Stimulated activated effector memory CD8-positive, alpha-beta T cell treated with anti-CD3 and anti-CD28 coated beads, Interleukin-12 subunit alpha, Interleukin-12 subunit beta, amount 100 ng/mL, for 72 hours (primary cell): Measurements from ENCODE around the gene SYNE2.

Source experiments
- ATAC-seq: fragments of 150-1000 bp; cut with Tn5 transposase; 2 replicates; pipeline ENCODE4 v1.10.0; 2021
- DNase-seq, 2 donors: peaks; one replicate each; pipeline ENCODE4 v3.0.0; 2021 to 2022; ENCODE audit warnings: low spot score in 2 of 2
- H3K27ac Mint-ChIP-seq: one replicate; pipeline ENCODE4 v1.8.0; 2022; ENCODE audit warnings: mild to moderate bottlenecking, mixed read lengths
- H3K36me3 Mint-ChIP-seq: one replicate; pipeline ENCODE4 v1.8.0; 2022; ENCODE audit warnings: mild to moderate bottlenecking, mixed read lengths
- H3K4me1 Mint-ChIP-seq: one replicate; pipeline ENCODE4 v1.8.0; 2022; ENCODE audit warnings: mixed read lengths
- H3K4me3 Mint-ChIP-seq: one replicate; pipeline ENCODE4 v1.8.0; 2022; ENCODE audit warnings: mild to moderate bottlenecking, mixed read lengths
- H3K9me3 Mint-ChIP-seq: one replicate; pipeline ENCODE4 v1.8.0; 2022; ENCODE audit warnings: mixed read lengths

Gene SYNE2

DNA sequence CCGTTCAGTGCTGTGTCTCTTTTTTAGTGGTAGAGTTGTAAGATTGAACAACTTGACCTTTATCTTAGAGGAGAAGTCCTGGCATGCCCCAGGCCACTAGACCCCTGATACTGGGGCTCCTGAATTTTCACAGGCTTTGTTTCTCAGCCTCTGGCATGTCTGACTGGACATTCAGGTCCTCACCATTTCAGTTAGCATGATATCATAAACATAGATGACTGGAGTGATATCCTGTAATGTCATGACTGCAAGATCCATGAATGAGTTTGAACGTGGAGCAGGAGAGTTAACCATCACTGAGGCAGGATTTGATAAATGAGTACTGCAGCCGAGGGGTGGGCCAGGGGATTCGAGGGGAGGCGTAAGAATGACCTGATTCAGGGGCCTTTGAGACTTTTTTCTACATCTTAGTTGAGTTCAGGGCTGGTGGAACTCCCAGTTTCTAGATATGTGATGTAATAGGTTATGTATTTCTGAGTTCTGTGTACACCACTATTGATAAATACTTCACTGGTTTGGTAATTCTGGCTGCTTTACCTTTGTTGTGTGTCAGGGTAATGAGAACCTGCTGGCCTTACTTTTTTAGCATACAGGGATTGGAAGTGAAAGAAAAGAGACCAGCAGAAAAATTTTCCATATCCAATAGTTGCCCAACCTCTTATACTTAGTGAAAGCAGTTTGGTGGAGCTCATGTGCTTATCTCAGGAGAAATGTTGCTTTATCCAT lies 217.0 kb downstream of the SYNE2 start:
- Mint-ChIP-seq H3K4me1 (peaks cover 11% of the 10 kb centered on the region), H3K27ac (peak overlapping the region; percentile 61), H3K36me3 (peaks cover 75% of the 10 kb centered on the region), H3K4me3 (no peak overlapping the region), H3K9me3 (no peaks in the 10 kb centered on the region)
- ATAC-seq (no peak), DNase-seq (no peak)

DNA sequence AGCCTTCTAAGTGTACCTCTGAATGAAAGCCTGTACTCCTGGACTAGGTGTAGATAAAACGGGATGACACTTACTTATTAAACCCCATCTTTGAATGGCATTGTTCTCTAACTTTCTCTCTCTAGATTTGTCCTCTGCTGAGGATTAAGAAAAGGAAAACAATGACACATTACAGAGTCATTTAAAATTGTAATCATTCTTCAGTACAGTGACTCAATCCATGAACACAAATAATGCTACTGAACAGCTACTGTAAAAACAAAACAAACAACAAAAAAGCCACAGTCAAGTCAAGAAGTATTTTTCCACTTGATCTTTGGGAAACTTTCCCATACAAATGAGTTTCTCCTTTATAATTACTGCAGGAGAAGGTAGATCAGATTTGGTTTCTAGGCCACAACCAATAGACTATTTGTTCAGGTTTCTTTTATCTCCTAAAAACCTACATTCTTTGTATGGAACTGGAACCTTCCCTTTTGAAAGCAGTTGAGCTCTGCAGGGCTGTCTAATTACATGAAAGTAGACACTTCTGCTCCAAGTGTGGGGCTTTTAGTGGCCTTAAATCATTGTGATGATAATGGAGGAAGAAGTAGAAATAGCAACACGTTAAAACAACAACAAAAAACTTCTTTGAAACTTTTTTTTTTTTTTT lies 222.3 kb downstream of the SYNE2 start:
- peaks cover 99% of the 10 kb centered on the region for H3K36me3 Mint-ChIP-seq
- DNase-seq (no peak), ATAC-seq (peak; percentile 91)
- H3K4me3 Mint-ChIP-seq = no peak overlapping the region
- peak overlapping the region; percentile 69 for H3K27ac Mint-ChIP-seq
- peaks cover 22% of the 10 kb centered on the region for H3K4me1 Mint-ChIP-seq
- no peaks in the 10 kb centered on the region for H3K9me3 Mint-ChIP-seq

DNA sequence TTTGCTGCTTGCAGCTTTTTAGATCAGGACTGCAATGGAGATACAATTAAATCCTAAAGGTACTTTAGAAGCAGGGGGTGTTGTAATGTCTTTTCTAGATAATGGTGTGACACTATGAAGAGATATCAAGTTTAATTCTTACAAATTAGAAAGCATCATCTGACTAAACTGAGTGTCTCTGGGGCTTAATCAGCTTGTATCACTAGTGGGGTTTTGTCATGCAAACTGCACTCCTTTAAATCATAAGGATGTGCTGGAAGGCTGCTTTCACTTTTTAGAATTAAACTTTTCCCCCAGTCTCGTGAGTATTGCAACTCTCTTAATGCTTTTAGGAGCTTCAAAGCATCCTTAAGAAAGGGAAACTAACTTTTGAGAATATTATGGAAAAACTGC lies 222.8 kb downstream of the SYNE2 start:
- ATAC-seq (no peak), DNase-seq (no peak)
- peak overlapping the region; percentile 69 for H3K27ac Mint-ChIP-seq
- peaks cover 27% of the 10 kb centered on the region for H3K4me1 Mint-ChIP-seq
- peaks cover 100% of the 10 kb centered on the region for H3K36me3 Mint-ChIP-seq
- H3K4me3 Mint-ChIP-seq = no peak overlapping the region
- H3K9me3 Mint-ChIP-seq = no peaks in the 10 kb centered on the region

DNA sequence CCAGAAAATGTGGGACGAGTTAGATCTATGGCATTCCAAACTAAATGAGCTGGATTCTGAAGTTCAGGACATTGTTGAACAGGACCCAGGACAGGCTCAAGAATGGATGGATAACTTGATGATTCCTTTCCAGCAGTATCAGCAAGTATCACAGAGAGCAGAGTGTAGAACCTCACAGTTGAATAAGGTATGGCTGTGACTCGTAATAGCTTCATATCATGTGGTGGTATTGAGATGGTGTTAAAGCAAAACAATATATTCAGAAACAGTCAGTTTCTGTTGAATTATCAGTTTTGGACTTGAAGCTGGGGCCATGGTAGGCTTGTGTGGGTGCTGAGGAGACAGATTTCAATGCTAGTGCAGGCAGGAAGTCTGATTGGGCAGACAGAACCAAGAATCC lies 227.6 kb downstream of the SYNE2 start:
- ATAC-seq (peak; percentile 75), DNase-seq (no peak)
- H3K9me3 Mint-ChIP-seq = no peaks in the 10 kb centered on the region
- peaks cover 13% of the 10 kb centered on the region for H3K4me1 Mint-ChIP-seq
- H3K4me3 Mint-ChIP-seq = no peak overlapping the region
- H3K36me3 Mint-ChIP-seq = peaks cover 90% of the 10 kb centered on the region
- H3K27ac Mint-ChIP-seq = peak overlapping the region; percentile 55

DNA sequence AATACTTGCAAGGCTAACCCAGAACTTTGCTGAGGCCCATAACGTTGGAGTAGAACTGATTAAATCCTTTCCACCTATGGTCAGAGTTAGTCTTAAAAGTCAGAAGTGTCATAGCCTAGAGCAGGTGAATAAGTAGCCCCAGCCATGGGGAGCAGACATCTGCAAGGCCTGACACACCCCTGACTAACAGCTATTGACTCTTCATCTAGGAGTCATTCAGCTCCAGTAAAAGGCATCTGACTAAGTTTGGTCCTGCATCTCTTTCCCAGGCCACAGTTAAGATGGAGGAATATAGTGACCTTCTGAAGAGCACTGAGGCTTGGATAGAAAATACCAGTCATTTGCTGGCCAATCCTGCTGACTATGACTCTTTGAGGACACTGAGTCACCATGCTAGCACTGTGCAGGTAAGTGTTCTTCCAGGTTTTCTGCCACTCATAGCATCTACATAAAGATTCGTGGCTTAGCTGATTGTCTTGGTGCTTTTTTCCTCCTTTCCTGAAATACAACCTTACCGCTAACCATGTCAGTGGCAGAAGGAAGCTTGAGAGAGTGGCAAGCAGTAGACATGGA lies 228.5 kb downstream of the SYNE2 start:
- H3K27ac Mint-ChIP-seq = peak overlapping the region; percentile 55
- peaks cover 90% of the 10 kb centered on the region for H3K36me3 Mint-ChIP-seq
- DNase-seq (no peak), ATAC-seq (peak; percentile 87)
- H3K9me3 Mint-ChIP-seq = no peaks in the 10 kb centered on the region
- peaks cover 9% of the 10 kb centered on the region for H3K4me1 Mint-ChIP-seq
- H3K4me3 Mint-ChIP-seq = no peak overlapping the region

DNA sequence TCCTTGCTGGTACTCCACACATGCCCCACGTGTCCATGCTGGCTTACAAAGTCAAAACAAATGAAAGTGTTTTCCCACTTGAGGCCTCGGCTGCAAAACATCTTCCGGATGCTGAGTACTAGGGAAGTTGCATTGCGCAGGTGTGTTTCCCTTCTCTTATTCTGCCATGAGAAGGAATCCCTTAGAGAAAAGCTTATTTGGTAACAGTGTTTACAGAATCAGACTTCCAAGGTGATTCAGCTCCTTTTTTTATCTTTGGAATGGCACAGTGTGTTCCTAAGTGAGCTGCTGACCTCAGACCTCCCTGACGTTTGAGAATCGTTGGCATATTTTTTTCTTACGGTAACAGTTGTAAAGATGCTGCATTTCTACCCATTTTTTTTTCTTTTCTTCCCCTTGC lies 230.0 kb downstream of the SYNE2 start:
- Mint-ChIP-seq H3K9me3 (no peaks in the 10 kb centered on the region), H3K4me3 (no peak overlapping the region), H3K27ac (no peak overlapping the region), H3K36me3 (peaks cover 87% of the 10 kb centered on the region), H3K4me1 (peaks cover 9% of the 10 kb centered on the region)
- ATAC-seq (no peak), DNase-seq (no peak)

DNA sequence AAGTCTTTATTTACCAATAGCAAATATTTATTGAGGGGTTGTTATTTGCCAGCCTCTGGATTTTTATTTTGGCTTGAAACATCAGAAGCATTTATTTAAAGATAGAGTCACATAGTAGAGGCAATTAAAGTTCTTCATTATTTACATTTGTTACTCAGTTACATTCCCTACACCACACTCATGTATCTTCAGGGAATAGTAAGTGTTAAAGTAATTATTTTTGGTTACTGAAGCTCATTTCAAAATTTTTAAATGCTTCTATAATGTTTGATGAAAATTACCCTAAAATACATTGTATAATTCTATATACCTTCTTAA lies 235.8 kb downstream of the SYNE2 start:
- peak overlapping the region; percentile 16 for H3K27ac Mint-ChIP-seq
- H3K4me3 Mint-ChIP-seq = no peak overlapping the region
- ATAC-seq = no peak
- no peaks in the 10 kb centered on the region for H3K4me1 Mint-ChIP-seq
- DNase-seq = no peak
- H3K9me3 Mint-ChIP-seq = no peaks in the 10 kb centered on the region
- H3K36me3 Mint-ChIP-seq = peaks cover 70% of the 10 kb centered on the region

DNA sequence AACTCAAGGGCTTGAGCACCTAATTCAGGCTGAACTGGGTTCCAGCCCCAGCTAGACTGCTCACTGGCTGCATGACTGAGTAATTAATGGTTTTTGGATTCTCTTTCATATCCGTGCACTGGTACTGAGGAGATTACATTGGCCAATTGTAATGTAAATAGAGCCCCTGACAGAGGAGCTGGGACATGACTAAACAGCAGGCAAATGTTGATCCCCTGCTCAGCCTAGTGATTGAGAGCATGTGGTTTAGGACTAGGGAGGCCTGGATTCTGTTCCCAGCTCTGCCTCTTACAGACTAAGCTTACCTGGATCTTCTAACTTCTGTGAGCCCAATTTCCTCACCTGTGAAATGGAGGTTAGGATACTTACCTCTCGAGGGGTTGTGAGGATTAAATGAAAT lies 237.1 kb downstream of the SYNE2 start:
- ATAC-seq (no peak), DNase-seq (no peak)
- Mint-ChIP-seq H3K27ac (peak overlapping the region; percentile 17), H3K4me1 (no peaks in the 10 kb centered on the region), H3K4me3 (no peak overlapping the region), H3K9me3 (no peaks in the 10 kb centered on the region), H3K36me3 (peaks cover 72% of the 10 kb centered on the region)

DNA sequence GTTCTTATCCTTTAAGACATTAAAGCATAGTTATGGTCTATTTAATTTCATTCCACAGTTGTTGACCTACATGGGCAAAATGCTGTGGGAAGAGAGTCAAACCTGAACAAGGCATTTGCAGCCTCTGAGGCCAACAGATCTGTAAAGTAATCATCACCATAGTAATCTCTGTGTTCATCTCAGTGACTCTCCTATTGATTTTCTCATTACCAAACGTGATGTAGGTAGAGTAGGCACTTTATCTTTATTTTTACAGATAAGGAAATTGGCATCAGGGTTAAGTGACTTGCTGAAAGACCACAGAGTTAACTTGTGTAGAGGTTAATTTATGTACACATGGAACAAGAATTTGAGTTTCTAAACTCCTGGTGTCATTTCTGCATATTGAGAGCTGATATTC lies 238.4 kb downstream of the SYNE2 start:
- DNase-seq (no peak), ATAC-seq (no peak)
- Mint-ChIP-seq H3K9me3 (no peaks in the 10 kb centered on the region), H3K36me3 (peaks cover 77% of the 10 kb centered on the region), H3K27ac (peak overlapping the region; percentile 22), H3K4me3 (no peak overlapping the region), H3K4me1 (no peaks in the 10 kb centered on the region)

DNA sequence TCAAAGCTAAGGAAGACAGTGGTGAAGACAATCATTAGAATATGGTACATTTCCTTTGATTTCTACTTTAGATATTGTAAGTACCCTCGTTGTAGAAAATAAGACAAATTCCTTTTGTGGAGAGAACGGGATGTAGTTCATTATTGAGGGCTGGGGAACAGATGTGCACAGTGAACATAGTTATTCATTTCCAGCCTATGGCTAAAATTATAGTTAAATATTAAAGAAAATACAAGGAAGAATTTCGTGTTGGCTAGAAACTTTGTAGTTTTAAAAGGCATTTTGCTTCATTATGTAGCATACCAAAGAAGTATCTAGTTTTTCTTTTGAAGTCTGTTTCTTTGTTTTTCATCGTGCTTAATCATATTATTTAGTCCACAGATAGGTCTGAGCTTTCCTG lies 239.5 kb downstream of the SYNE2 start:
- Mint-ChIP-seq H3K4me3 (no peak overlapping the region), H3K9me3 (no peaks in the 10 kb centered on the region), H3K4me1 (no peaks in the 10 kb centered on the region), H3K36me3 (peaks cover 70% of the 10 kb centered on the region), H3K27ac (peak overlapping the region; percentile 26)
- ATAC-seq (no peak), DNase-seq (no peak)

DNA sequence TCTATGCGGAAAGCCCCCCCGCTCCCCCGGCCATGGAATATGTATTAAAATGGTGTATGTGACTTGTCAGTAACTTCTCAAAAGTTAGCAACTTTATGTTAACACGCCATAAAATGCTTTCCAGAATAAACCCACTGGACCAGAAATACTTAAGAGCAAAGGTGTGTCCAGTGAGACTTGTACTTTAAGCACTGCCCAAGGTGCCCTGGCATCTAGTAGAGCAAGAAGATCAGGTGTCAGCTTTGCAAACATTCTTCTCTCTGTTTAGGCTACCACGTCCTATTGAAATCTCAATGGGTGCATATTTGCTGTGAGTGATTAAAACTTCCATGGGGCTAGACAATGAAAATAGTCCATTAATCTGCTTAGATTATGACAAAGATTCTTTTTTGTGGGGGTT lies 240.1 kb downstream of the SYNE2 start:
- peaks cover 70% of the 10 kb centered on the region for H3K36me3 Mint-ChIP-seq
- H3K9me3 Mint-ChIP-seq = no peaks in the 10 kb centered on the region

DNA sequence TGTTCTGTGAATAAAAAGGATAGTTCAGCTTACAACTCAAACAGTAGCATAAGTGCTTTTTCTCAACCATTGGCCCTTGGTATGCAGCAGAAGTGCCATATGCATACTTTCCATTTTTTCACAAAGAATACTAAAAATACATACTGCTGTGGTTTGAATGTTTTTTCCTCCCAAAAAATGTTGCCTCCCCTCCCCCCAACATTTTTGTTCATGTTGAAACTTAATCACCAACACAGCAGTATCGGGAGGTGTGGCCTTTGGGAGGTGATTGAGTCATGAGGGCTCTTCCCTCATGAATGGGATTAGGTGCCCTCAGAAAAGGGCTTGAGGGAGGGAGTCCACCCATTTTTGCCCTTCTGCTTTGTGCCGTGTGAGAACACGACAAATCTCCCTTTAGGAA lies 242.8 kb downstream of the SYNE2 start:
- Mint-ChIP-seq H3K9me3 (no peaks in the 10 kb centered on the region), H3K36me3 (peaks cover 76% of the 10 kb centered on the region), H3K4me1 (no peaks in the 10 kb centered on the region), H3K4me3 (no peak overlapping the region), H3K27ac (no peak overlapping the region)
- DNase-seq (no peak), ATAC-seq (no peak)

More for the DNA sequence above, 240.1 kb downstream of the SYNE2 start:
- Mint-ChIP-seq H3K4me3 (no peak overlapping the region), H3K27ac (peak overlapping the region; percentile 26), H3K4me1 (no peaks in the 10 kb centered on the region)
- DNase-seq (no peak), ATAC-seq (no peak)

DNA sequence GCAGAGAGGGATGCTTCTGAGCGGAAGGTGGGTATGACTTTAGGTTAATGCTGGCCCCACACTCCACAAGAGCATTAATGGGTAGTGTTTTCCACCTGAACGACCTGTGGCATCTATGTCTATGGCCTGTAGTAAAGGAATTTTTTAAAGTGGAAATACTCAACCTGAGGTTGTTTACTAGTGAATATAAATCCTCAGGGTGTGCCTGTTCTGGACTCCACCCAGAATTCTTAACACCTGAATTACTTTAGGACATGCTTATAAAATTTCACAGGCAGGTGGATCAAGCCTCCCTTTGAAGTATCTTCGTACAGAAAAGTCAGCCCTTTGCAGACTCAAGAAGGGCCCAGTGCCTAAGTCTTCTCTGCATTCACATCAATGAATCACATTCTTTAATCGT lies 245.3 kb downstream of the SYNE2 start:
- Mint-ChIP-seq H3K4me1 (no peaks in the 10 kb centered on the region), H3K36me3 (peaks cover 83% of the 10 kb centered on the region), H3K4me3 (no peak overlapping the region), H3K27ac (peak overlapping the region; percentile 23), H3K9me3 (no peaks in the 10 kb centered on the region)
- DNase-seq (no peak), ATAC-seq (no peak)

DNA sequence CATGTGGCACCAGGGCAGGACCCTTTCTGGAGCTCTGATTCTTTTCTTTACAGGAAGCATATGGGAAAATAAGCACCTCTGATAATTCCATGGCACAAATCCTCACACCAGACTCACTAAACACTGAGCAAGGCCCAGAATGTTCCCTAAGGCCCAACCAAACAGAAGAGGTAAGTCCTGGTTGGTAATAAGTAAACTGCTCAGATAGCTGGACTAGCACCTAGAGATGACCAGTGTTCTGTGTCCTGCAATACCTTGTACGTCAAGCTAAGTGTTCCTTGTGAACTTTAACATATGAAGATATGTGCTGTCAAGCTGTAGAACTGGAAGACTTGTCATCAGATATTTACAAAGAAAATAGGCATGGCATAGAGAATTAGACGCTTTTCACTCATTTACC lies 254.6 kb downstream of the SYNE2 start:
- Mint-ChIP-seq H3K4me1 (no peaks in the 10 kb centered on the region), H3K9me3 (no peaks in the 10 kb centered on the region), H3K27ac (peak overlapping the region; percentile 46), H3K36me3 (peaks cover 78% of the 10 kb centered on the region), H3K4me3 (no peak overlapping the region)
- DNase-seq (no peak), ATAC-seq (no peak)

DNA sequence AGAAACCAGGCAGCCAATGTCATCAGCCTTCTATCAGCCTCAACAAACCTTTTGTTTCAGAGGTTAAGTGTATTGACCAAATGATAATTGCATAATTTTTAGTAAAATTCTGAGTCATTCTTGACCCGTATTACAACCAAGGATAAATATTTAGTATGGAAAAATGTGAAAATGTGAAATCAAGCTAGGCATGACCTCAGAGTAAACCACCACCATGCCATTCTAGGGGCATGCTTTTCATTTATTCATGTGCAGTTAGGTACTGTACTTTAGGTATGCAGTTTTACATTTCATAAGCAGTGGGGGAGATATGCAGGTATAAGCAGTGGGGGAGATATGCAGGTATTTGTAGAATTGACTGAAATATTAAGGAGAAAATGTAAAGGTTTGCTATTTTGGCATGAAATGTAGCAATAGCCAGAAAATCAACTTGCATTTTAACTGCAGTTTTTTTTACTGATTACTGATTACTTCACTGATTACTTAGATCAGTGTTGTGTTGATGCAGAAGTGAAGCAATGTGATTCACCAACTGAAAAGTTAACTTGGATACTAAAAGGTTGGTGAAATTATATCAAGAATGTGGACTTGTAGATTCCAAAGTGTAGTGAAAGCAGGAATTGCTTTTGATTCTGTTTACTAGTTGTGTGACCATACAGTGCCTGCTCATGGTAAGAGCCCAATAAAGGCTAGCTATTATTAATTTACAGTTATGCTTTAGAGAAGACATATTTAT lies 257.2 kb downstream of the SYNE2 start:
- DNase-seq = no peak
- no peak overlapping the region for H3K4me3 Mint-ChIP-seq
- no peaks in the 10 kb centered on the region for H3K9me3 Mint-ChIP-seq
- H3K4me1 Mint-ChIP-seq = no peaks in the 10 kb centered on the region
- peaks cover 76% of the 10 kb centered on the region for H3K36me3 Mint-ChIP-seq
- no peak for ATAC-seq
- peak overlapping the region; percentile 11 for H3K27ac Mint-ChIP-seq

DNA sequence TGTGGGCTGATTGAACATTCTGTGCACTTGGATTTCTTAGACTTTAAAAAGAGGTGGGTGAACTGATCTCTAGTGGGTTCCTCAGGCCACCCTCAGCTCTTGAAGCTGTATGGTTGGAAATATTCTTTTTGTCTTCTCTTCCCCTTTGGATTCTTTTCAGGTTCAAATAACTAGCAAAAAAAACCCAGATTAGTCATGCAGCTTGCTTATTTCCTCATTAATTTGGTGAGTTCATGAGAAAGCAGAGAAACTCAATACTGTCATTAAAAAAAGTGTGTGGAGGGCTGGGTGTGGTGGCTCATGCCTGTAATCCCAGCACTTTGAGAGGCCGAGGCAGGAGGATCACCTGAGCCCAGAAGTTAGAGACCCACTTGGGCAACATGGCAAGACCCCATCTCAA lies 258.0 kb downstream of the SYNE2 start:
- H3K4me3 Mint-ChIP-seq = no peak overlapping the region
- peaks cover 76% of the 10 kb centered on the region for H3K36me3 Mint-ChIP-seq
- ATAC-seq = no peak
- no peaks in the 10 kb centered on the region for H3K4me1 Mint-ChIP-seq
- peak overlapping the region; percentile 74 for H3K27ac Mint-ChIP-seq
- DNase-seq = no peak
- H3K9me3 Mint-ChIP-seq = no peaks in the 10 kb centered on the region
